ENCODE measurements around the gene CCR9.

- TF ChIP-seq RAD21 (IDR thresholded peaks at IDR 0.05; ENCODE audit: low read depth), result no peak
- no peak for TF ChIP-seq MAX (IDR thresholded peaks at IDR 0.05)
- TF ChIP-seq NFIC (IDR thresholded peaks at IDR 0.05), result no peak
- no peak for TF ChIP-seq EP300 (IDR thresholded peaks at IDR 0.05; ENCODE audit: borderline replicate concordance)
- TF ChIP-seq TEAD4 (IDR thresholded peaks at IDR 0.05), result no peak
- TF ChIP-seq REST (IDR thresholded peaks at IDR 0.05; ENCODE audit: low read depth), result no peak
- no peak for TF ChIP-seq USF1 (IDR thresholded peaks at IDR 0.05)
- TF ChIP-seq EGR1 (IDR thresholded peaks at IDR 0.05), result no peak
- no peak for TF ChIP-seq FOXM1 (IDR thresholded peaks at IDR 0.05; ENCODE audit: borderline replicate concordance, low read depth)
- TF ChIP-seq TCF12 (IDR thresholded peaks at IDR 0.05; ENCODE audit: low read depth), result no peak
- TF ChIP-seq CREB1 (IDR thresholded peaks at IDR 0.05; ENCODE audit: low read depth), result no peak
- no peak for TF ChIP-seq TAF1 (IDR thresholded peaks at IDR 0.05; ENCODE audit: low read depth)
- TF ChIP-seq CEBPB (IDR thresholded peaks at IDR 0.05), result no peak
Observed at GRCh38 chr3:45921158-45922038, 35.1 kb downstream of the CCR9 start.
